Measurements from ENCODE around the gene THTPA. TPM values are rescaled to one million over a fixed set of nuclear protein-coding genes. Genes with fewer than 3 reads are reported as not detected.
A peak's percentile ranks its signal among the peaks of the same experiment; 100 is the strongest.

THTPA gene
- total RNA-seq, 1 donor from 2014 or later, result 19.7 TPM

DNA sequence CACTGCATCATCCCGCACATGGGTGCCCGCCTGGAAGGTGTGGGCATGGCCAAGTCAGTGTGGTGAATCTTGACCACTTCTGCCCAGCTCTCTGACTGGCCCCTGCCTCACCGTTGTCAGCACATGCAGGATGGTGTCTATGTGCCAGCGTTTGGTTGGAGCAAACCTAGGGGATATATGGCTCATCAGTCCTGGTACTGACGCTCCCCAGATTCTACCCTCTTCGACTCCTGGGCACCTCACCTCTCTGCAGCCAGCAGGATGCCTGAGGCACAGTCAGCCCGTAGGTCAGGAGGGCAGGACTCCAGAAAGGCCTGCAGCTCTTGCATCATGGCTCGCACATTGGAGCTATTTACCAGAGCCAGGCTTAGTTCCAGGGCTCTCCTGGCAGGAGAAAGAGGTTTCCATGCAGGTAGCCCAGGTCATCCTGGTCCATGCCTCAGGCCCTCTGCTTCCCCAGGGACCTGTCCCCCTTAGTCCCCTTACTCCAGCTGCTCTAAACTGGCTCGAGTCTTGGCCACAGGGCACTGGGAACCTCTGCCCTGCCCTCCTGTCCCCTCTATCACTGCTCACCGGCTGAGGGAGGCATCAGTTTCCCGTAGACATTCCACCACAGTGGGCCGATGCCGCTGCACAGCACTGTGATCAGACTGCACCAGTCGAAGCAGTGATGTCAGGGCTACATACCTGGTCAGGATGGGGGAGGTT, 7.6 kb downstream of the THTPA start:
- intact Hi-C loops (cut with DNase I), result loop anchor here (5.0 to 10.0 kb wide), 2 partner anchors 81 to 239 kb away; partner anchors contain the start of gene PABPN1
- ATAC-seq (no peak), DNase-seq (ENCODE audit: low spot score) (no peak)

- DNase-seq (ENCODE audit: low spot score) (no peak), ATAC-seq (no peak)
- intact Hi-C loops (cut with DNase I), result loop anchor here (5.0 to 10.0 kb wide), 2 partner anchors 82 to 239 kb away; partner anchors contain the start of gene PABPN1
These were observed 8.2 kb downstream of the THTPA start for GRCh38 chr14:23564181-23564812.

GRCh38 chr14:23564876-23565275, 8.8 kb downstream of the THTPA start:
- intact Hi-C loops (cut with DNase I), result loop anchor here (5.0 to 10.0 kb wide), 2 partner anchors 83 to 240 kb away; partner anchors contain the start of gene PABPN1
- no peak for ATAC-seq
- no peak for DNase-seq (ENCODE audit: low spot score)

GRCh38 chr14:23565626-23566025, 9.6 kb downstream of the THTPA start:
- intact Hi-C loops (cut with DNase I), result loop anchor here (10.0 kb wide), 1 partner anchor 241 kb away; the partner anchor contains the start of gene PABPN1
- ATAC-seq, result no peak
- no peak for DNase-seq (ENCODE audit: low spot score)

GRCh38 chr14:23566112-23566777, 10.2 kb downstream of the THTPA start:
- DNase-seq (ENCODE audit: low spot score) (no peak), ATAC-seq (no peak)
- intact Hi-C loops (cut with DNase I), result loop anchor here (10.0 kb wide), 1 partner anchor 241 kb away; the partner anchor contains the start of gene PABPN1

GRCh38 chr14:23566778-23567185, 10.7 kb downstream of the THTPA start:
- ATAC-seq, result peak; percentile 37
- DNase-seq (ENCODE audit: low spot score), result no peak
- intact Hi-C loops (cut with DNase I), result loop anchor here (10.0 kb wide), 1 partner anchor 242 kb away; the partner anchor contains the start of gene PABPN1

- peak; percentile 91 for ATAC-seq
- peak; percentile 89 for DNase-seq (ENCODE audit: low spot score)
- intact Hi-C loops (cut with DNase I), result loop anchor here (10.0 kb wide), 1 partner anchor 243 kb away; the partner anchor contains the start of gene PABPN1
These were observed 11.3 kb downstream of the THTPA start, which contains the start of gene AP1G2 for GRCh38 chr14:23567186-23568020. TSS of gene AP1G2 (minus strand) at chr14:23567791. CDS start at chr14:23567314, 477 bp downstream.

GRCh38 chr14:23568021-23568599, 12.0 kb downstream of the THTPA start:
- no peak for DNase-seq (ENCODE audit: low spot score)
- no peak for ATAC-seq
- intact Hi-C loops (cut with DNase I), result loop anchor here (10.0 kb wide), 1 partner anchor 243 kb away; the partner anchor contains the start of gene PABPN1

GRCh38 chr14:23568600-23569331, 12.7 kb downstream of the THTPA start:
- no peak for ATAC-seq
- DNase-seq (ENCODE audit: low spot score), result no peak
- intact Hi-C loops (cut with DNase I), result loop anchor here (10.0 kb wide), 1 partner anchor 244 kb away; the partner anchor contains the start of gene PABPN1

DNA sequence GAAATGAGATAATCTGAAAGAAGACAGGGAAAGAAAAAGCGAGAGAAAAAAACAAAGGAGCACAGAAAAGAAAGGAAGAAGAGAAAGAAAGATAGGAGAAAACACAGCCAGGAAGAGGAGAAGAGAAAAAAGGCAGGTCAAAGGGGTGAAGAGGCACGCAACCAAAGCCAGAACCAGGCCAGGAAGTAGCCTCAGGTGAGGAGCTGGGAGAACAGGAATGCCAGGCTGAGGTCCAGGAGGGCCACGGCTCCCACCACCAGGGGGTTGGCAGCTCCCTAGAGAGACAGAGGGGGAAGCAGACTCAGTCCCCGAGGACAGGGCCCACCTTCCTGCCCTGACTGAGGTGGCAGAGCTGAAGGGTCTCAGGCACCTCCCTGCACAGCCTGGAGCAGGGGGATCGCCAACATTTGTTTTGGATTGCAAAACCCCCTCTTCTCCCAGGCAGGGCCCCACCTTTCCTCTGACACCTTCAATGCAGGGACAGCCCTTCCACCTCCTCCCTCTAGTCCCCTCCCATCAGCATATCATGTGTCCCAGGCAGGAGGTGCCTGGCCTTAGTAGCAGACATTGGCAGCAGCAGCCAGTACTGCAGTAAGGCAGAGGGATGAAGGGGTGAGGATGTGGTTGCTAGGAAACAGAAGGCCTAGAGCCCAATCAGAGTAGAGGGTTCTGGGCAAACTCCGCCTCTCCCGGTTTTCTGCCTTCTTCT, 13.5 kb downstream of the THTPA start:
- ATAC-seq, result no peak
- intact Hi-C loops (cut with DNase I), result loop anchor here (10.0 kb wide), 1 partner anchor 245 kb away; the partner anchor contains the start of gene PABPN1
- no peak for DNase-seq (ENCODE audit: low spot score)

GRCh38 chr14:23570806-23571483, 14.9 kb downstream of the THTPA start:
- intact Hi-C loops (cut with DNase I), result no loop called here
- ATAC-seq, result no peak

GRCh38 chr14:23571701-23572523, 15.8 kb downstream of the THTPA start:
- ATAC-seq, result no peak
- DNase-seq (ENCODE audit: low spot score), result no peak
- intact Hi-C loops (cut with DNase I), result no loop called here

More at GRCh38 chr14:23570806-23571483, 14.9 kb downstream of the THTPA start:
- DNase-seq (ENCODE audit: low spot score), result no peak

DNA sequence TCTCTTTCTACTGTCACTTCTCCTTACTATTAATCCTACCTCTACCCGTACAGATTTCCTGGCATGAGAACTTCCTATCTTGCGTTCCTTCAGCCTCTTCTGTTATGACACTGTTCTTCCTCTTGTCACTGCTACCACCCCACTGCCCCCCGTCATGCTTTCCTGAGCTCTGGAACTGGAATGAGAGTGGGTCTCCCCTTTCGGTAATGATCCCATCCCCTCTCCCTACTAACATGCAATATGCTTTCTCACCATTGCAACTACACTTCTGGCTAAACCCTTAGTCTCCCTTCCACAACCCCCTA, 16.4 kb downstream of the THTPA start:
- no peak for DNase-seq (ENCODE audit: low spot score)
- intact Hi-C loops (cut with DNase I), result no loop called here
- no peak for ATAC-seq

DNA sequence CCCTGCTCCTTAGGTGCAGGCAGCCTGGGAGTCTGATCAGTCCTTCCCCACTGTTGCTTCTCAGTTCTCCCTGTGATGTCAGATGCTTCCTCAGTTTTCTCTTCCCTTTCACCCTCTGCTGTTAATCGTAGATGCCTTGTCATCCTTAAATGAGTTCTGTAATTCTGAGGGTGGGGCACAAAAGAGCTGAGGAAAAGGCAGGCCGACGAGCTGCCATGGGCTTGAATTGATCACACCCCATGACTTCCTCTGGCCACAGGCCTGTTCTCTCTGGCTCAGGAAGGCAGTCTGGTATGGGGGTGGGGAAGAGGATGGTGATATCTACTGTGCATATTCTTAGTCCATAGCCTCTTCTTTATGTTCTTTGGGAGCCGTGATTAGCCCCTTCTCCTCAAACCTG, 16.8 kb downstream of the THTPA start:
- DNase-seq (ENCODE audit: low spot score), result no peak
- ATAC-seq, result peak; percentile 47
- intact Hi-C loops (cut with DNase I), result no loop called here

DNA sequence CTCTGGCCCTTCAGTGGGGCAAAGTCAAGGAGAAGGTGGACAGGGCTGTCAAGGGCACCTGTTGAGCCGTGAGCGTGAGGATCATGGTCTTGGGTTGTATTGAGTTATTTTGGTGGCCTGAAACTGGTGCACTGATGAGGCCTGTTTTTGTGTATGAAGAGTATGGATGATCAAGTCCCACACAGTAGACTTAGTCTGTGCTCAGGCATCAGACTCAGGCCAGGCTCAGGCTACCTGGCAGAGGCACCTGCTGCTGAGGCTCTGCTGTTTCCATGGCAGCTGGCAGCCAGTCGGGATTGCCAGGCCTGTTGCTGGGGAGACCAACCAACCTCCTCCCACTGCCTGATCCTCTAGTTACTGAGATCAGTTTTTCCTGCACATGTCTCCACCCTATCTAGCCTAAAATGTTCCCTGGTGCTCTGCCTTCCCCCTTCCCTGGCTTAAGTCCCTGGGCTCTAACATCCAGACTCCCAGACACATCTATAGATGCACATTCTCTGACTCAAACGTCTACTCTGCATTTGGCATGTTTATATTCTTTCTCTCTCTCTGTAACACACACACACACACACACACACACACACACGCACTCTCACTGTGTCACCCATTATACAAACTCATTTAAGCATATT, 17.4 kb downstream of the THTPA start:
- intact Hi-C loops (cut with DNase I), result no loop called here
- no peak for DNase-seq (ENCODE audit: low spot score)
- no peak for ATAC-seq

All from sciatic nerve (tissue), 2 donors.